Skin of body (tissue), 2 donors: ENCODE data around the gene WBP4. TPM values are rescaled to one million over a fixed set of nuclear protein-coding genes. Genes with fewer than 3 reads are reported as not detected.
"Not testable (repeated sequence)": the region's sequence is repeated elsewhere in the genome, so short reads cannot be mapped to it uniquely, and the experiment has no call there.

ENCODE experiments used
- DNase-seq: peaks from one replicate; lab custom pipeline; 2025; lab: John Stamatoyannopoulos, UW
- total RNA-seq: library from RNA; depleted of rRNA; stranded (reverse); fragments of >200 nt; gene quantifications from one replicate; pipeline ENCODE4 v1.2.3, GENCODE V29; 2014

Gene WBP4
- total RNA-seq: 11.8 TPM

- DNase-seq: peak; percentile 97
Observed at GRCh38 chr13:41061075-41061913, at the start of gene WBP4. WBP4 (plus strand) TSS chr13:41061509; CDS start chr13:41061674, 165 bp downstream.

GRCh38 chr13:41012536-41012935, 48.8 kb upstream of the WBP4 start:
- no peak for DNase-seq

- DNase-seq: no peak
Observed at GRCh38 chr13:41013835-41014234, 47.5 kb upstream of the WBP4 start.

GRCh38 chr13:41015920-41016319, 45.4 kb upstream of the WBP4 start:
- no peak for DNase-seq

GRCh38 chr13:41017159-41017558, 44.1 kb upstream of the WBP4 start:
- no peak for DNase-seq

- no peak for DNase-seq
Observed at GRCh38 chr13:41017817-41018601, 43.3 kb upstream of the WBP4 start.

- no peak for DNase-seq
Observed at GRCh38 chr13:41018602-41018948, 42.7 kb upstream of the WBP4 start.

- peak; percentile 35 for DNase-seq
Observed at GRCh38 chr13:41019011-41019487, 42.3 kb upstream of the WBP4 start, which contains the start of gene ELF1. ELF1 (minus strand) TSS chr13:41019316; CDS start chr13:40982054, 37,262 bp downstream.

- no peak for DNase-seq
Observed at GRCh38 chr13:41019578-41020347, 41.5 kb upstream of the WBP4 start.

GRCh38 chr13:41025518-41025917, 35.8 kb upstream of the WBP4 start:
- no peak for DNase-seq

- DNase-seq: no peak
Observed at GRCh38 chr13:41026788-41027187, 34.5 kb upstream of the WBP4 start.

- DNase-seq: no peak
Observed at GRCh38 chr13:41028051-41028450, 33.3 kb upstream of the WBP4 start.

GRCh38 chr13:41029629-41030028, 31.7 kb upstream of the WBP4 start:
- no peak for DNase-seq

GRCh38 chr13:41032691-41033376, 28.5 kb upstream of the WBP4 start:
- DNase-seq: no peak

- no peak for DNase-seq
Observed at GRCh38 chr13:41034382-41034781, 26.9 kb upstream of the WBP4 start.

GRCh38 chr13:41034881-41035280, 26.4 kb upstream of the WBP4 start:
- no peak for DNase-seq

GRCh38 chr13:41036557-41036956, 24.8 kb upstream of the WBP4 start:
- DNase-seq: not testable (repeated sequence)

GRCh38 chr13:41039746-41040145, 21.6 kb upstream of the WBP4 start:
- no peak for DNase-seq

GRCh38 chr13:41040584-41041334, 20.6 kb upstream of the WBP4 start:
- no peak for DNase-seq

GRCh38 chr13:41042419-41042818, 18.9 kb upstream of the WBP4 start:
- DNase-seq: not testable (repeated sequence)
